HG03039 (cell line): ENCODE data around the gene HSPA4.
"Not testable (repeated sequence)": the region's sequence is repeated elsewhere in the genome, so short reads cannot be mapped to it uniquely, and the experiment has no call there.

Experiments used
- ATAC-seq: cut with Tn5 transposase; IDR thresholded peaks from one replicate; pipeline ENCODE4 v1.9.1; 2021; ENCODE audit warnings: mild to moderate bottlenecking, moderate library complexity; ENCODE audit not compliant: unreplicated experiment

HSPA4 gene

DNA sequence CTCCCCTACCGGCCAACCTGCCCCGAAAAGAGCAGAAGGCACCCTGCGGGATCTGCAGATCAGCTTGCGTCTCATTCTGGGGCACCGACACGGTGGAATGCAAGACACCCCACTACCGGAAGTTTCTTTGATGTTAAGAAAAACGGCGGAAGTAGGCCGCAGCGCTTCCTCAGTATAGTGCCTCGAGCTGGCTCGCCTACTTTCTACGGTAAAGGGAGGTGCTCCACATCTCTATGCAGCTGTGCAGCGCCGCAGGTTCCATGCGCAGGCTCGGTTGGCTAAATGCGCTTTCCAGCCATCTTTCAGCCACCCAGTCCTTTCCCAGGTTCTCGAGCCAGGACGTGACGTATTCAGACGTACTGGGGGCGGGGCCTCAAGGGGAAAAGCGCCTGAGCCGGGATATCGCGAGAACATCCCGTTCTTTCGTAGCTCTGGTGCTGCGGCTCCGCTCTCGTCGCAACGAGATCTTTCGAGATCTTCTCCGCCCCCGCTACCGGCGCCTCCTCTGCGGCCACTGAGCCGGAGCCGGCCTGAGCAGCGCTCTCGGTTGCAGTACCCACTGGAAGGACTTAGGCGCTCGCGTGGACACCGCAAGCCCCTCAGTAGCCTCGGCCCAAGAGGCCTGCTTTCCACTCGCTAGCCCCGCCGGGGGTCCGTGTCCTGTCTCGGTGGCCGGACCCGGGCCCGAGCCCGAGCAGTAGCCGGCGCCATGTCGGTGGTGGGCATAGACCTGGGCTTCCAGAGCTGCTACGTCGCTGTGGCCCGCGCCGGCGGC, at the start of gene HSPA4:
TSS of gene HSPA4 (plus strand) at position 472 of the 775 bp plus-strand sequence. CDS start at position 710, 238 bp downstream.
- ATAC-seq, result peak; percentile 81

DNA sequence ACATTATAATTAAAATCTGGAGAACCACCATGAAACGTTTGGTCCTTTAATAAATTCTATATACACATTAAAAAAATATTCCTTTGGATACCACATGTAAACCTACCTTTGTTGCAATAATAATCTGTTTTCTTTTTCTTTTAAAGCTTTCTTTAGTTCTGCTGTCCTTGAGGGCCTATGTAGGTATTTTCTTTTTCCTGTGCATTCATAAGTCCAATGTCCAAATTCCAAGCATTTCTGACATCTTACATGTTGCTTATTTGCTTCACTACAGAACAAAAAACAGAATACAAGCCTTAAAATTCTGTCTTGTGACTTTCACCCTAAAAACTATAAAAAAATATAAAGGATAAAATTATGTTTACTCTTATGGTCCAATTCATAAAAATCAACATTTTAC, 45.2 kb upstream of the HSPA4 start:
- ATAC-seq, result no peak

DNA sequence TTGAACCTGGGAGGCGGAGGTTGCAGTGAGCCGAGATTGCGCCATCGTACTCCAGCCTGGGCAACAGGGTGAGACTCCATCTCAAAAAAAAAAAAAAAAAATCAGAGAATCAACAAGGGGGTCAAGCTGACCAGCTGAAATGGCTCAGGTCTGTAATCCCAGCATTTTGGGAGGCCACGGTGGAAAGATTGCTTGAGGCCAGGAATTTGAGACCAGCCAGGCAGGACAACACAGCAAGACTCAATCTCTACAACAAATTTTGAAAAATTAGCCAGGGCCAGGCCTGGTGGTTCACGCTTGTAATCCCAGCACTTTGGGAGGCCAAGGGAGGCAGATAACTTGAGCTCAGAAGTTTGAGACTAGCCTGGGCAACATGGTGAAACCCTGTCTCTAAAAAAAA, 43.4 kb upstream of the HSPA4 start:
- not testable (repeated sequence) for ATAC-seq

DNA sequence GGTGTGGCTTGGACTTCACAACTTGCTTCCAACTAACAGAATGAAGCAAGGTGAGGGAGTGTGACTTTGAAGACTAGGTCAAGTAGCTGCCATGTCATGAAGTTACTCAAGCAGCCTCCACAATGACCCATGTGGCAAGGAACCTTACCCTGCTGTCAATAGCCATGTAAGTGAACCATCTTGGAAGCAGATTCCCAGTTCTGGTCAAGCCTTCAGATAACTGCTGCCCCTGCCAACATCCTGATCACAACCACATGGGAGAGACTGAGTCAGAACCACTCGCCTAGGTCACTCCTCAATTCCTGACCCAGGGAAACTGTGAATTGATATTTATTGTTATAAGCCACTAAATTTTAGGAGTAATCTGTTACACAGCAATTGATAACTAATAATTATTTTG, 36.3 kb upstream of the HSPA4 start:
- ATAC-seq, result no peak

DNA sequence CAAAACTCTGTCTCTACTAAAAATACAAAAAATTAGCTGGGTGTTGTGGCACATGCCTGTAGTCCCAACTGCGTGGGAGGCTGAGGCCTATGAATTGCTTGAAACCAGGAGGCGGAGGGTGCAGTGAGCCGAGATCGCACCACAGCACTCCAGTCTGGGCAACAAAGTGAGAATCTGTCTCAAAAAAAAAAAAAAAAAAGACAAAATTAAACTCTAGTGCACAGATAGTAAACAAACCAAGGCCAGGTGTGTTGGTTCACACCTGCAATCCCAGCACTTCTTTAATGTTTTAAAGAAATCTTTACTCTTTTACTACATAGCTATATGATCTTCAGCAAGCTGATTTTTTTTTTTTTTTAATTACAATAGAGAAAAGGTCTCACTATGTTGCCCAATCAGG, 33.8 kb upstream of the HSPA4 start:
- no peak for ATAC-seq

DNA sequence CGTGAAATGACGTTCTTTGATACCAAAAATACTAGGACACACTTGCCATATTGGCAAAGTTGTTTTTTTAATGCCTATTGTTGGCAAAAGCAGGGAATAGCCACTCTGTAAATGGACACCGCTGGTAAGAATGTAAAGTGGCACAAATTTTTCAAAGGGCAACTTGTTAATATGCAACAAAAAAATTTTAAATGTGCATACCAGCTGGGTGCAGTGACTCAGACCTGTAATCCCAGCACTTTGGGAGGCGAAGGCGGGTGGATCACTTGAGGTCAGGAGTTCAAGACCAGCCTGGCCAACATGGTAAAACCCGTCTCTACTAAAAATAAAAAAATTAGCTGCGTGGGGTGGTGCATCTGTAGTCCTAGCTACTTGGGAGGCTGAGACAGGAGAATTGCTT, 32.3 kb upstream of the HSPA4 start:
- ATAC-seq, result not testable (repeated sequence)

DNA sequence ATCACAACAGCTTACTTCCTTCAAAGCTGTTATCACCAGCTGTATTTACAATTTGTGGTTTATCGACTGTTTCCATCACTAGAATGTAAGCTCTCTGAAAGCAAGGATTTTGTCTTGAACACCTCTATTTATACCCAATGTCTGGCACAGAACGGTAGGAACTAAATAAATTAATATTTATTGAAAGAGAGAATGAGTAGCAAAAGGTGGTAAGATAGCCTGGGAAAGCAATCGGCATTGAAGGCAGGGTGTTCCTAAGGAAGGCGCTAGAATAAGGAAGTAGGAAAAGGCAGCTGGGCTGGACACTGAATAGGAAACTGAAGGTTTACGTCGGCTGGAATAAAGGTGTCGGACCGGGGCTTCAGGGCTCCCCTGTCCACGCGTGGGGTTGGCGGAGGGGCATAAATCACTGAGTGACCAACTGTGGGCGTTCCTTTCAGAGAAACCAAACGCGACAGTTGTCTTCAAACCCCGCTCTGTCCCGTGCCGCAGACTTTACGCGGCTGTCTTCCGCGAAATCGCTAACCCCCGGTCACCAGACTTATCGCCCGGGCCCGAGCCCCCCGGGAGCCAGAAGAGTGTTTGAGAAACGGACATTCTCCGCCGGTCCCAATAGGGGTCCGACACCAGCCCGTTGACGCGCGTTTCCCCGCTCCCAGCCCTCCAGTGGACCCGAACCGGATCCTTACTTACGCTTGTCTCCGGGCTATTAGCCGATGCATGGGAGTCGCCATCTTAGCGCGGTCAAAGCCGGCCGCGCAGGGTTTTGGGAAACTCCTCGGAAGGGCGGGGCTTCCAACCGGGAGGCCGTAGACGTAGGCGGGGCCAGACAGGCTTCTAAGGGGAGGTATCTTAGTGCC, 25.8 kb upstream of the HSPA4 start, which contains the start of gene ZCCHC10:
TSS of gene ZCCHC10 (minus strand) at position 746 of the 860 bp plus-strand sequence. CDS start at position 734, 12 bp downstream.
- peak; percentile 77 for ATAC-seq

DNA sequence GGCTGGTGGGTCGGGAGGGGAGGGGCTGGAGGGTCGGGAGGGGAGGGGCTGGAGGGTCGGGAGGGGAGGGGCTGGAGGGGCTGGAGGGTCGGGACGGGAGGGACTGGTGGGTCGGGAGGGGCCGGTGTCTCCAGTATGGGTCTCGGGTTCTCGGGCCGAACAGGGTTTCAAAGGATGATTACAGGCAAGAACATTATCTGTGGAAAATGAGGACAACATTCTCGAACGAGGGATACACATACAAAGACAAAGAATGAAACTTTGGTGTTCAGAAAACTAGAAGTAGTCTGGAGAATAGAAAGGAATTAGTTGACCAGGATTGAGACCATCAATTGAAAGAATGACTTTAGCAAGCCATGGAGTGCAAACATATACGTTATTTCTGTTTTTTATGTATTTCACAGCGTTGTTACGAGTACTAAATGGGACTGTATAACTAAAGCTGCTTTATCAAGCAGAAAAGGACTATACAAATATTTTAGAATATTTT, 25.1 kb upstream of the HSPA4 start:
- no peak for ATAC-seq

DNA sequence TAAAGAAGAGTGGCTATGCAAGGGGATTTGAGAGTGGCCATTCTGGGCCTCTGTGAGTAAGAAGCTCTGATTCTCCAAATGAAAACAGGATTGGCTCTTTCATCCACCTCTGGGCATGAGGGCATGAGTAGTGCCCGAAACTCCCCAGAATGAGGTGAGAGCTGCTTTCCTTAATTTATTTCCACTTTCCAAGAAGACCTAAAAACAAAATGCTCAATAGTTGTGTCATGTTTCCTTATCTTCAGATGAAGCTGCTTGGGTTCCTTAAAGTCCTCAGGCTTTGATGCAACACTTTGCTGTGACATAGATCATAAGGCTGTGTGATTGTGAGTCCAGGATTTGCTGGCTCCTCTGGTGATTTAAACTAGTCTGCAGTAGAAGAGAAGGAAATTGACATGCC, 22.4 kb upstream of the HSPA4 start:
- no peak for ATAC-seq

DNA sequence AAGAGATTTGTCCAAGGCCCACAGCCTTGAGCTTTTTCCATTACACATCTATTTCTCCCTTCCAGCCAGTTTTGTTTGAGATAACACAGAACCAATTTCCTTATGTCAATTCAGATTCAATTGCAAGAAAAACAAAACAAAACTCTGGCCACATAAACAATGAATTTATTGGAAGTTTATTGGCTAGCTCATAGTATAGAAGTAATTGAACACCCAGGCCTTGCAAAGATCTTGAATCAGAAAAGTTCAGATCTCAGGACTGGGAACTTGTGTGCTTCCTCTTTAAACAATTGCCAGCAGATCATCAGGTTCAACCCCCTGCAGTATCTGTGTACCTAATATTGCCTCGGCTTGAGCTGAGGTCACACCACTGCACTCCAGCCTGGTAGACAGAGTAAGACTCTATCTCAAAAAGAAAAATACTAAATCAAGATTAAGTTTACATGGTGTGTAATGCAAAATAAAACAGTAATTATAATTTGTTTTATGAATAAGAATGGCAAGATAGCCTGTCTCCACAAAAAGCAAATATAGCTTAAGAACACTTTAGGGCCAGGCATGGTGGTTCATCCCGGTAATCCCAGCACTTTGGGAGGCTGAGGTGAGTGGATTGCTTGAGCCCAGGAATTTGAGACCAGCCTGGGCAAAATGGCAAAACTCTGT, 21.3 kb upstream of the HSPA4 start:
- no peak for ATAC-seq

DNA sequence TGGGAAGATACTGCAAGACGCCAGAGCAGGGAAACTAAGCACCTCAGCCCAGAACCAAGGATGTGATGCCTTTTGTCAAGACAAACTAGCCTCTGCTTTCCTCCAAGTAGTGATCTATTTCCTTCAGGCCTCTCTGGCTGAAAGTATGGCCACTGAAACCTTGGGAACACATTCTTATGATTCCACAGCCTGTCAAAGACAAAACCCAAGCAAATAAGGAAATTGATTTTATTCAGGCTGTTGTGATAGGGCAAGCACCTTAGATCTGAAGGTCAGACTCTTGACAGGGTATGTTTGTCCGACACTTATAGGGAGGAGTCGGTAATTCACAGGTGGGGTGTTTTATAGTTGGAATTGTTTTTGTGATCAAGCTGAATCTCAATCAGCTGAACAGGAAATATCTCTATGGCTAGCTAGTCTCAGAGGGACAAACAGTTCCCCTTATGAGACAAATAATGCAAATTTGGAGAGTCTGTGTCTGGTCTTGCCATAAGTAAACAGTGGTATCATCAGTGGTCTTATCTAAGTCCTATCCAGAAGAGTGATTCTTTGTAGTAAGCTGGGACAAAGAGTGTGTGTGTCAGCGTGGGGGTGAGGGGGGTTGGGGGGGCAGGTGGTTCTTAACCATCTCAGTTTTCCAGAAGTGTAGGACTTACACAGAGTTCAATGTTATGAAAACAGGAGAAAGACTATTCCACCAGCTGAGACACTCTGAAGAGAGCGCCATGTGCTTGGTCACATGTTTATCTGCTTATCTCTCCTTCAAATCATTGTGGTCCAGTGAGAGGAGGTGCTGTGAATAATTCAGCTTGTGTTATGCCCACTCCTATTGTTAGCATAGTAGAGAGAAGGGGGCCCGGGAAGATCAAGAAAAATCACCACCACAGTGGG, 18.7 kb upstream of the HSPA4 start:
- no peak for ATAC-seq

DNA sequence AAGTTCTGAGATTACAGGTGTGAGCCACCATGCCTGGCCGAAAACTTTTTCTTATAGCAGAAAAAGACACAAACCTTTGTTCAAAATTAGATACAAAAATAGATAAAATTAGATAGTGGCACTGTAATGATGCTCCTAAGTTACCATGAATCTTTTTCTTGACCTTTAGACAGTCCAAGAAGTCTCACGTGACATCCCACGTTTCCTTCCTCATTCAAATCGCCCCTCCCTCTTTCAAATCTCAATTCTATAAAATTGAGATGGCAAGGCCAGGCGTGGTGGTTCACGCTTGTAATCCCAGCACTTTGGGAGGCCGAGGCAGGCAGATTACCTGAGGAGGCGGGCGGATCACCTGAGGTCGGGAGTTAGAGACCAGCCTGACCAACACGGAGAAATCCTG, 17.7 kb upstream of the HSPA4 start:
- ATAC-seq, result no peak

DNA sequence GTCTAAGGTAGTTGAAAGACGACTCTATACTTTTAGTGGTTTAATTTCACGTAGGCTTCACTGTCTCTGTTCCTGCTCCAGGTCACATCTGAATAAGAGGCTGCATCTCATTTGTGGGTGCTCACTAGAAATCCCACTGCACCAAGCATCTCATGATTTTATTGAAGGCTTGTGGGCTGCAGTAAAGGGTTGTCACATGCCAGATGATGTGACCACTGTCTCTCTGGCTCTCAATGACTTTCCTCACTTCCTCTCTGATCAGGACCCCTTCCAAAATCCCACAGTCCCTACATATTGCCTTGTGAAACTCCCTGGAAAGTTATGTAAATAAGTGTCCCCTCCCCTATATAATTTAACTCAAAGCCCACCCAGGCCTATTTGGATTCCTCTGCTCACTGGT, 16.6 kb upstream of the HSPA4 start:
- no peak for ATAC-seq

DNA sequence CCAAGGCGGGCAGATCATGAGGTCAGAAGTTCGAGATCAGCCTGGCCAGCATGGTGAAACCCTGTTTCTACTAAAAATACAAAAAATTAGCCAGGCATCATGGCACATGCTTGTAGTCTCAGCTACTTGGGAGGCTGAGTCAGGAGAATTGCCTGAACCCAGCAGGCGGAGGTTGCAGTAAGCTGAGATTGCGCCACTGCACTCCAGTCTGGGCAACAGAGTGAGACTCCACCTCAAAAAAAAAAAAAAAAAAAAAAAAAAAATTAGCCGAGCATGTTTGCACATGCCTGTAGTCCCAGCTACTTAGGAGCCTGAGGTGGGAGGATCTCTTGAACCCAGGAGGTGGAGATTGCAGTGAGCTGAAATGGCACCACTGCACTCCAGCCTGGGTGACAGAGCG, 15.1 kb upstream of the HSPA4 start:
- not testable (repeated sequence) for ATAC-seq

DNA sequence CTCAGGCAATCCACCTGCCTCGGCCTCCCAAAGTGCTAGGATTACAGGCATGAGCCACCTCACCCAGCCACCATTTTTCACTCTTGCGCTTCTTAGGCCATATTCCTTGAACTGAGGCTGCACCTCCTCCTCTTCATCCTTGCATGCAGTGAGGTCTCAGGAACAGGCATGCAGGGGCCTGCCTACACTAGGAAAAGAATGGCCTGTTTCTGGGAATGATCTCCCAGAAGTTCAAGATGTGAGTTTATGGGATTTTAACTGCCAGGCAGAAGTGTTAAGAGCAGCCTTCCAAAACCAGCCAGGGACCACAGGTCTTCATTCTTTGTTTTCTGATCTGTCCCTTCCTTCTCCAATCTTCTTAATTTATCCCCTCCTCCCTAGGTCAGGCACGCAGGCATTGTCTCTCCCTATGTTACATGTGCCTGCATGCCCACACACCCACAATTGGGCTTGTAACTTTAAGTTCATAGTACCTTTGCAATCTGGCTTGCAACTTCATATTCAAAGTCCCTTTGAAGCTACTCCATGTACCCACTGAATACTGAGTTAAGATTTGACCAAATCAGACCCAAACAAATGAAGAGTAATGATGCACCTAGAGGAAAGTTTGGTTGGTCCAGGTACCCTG, 10.5 kb upstream of the HSPA4 start:
- no peak for ATAC-seq

DNA sequence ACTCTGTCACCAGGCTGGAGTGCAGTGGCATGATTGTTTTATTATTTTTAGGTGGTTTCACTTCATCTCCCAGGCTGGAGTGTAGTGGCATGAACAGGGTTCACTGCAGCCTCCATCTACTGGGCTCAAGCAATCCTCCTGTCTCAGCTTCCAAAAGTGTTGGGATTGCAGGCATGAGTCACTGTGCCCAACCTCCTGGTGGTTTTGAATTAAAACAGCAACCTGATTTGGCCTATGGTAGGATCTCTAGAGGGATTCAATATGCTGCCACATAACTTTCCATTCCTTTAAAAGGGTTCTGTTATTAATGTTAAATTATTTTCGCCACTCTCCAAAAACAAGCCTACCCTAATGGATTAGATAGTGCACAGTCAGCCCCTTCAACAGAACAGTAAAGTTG, 9.9 kb upstream of the HSPA4 start:
- no peak for ATAC-seq

DNA sequence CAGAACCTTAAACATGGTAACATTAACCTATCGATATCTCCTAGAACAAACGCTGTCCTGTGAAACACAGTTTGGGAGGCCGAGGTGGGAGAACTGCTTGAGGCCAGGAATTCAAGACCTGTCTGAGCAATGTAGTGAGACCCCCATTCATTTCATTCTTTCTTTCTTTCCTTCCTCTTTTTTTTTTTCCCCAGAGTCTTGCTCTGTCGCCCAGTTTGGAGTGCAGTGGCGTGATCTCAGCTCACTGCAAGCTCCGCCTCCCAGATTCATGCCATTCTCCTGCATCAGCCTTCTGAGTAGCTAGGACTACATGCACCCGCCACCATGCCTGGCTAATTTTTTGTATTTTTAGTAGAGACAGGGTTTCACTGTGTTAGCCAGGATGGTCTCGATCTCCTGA, 5.3 kb upstream of the HSPA4 start:
- not testable (repeated sequence) for ATAC-seq

DNA sequence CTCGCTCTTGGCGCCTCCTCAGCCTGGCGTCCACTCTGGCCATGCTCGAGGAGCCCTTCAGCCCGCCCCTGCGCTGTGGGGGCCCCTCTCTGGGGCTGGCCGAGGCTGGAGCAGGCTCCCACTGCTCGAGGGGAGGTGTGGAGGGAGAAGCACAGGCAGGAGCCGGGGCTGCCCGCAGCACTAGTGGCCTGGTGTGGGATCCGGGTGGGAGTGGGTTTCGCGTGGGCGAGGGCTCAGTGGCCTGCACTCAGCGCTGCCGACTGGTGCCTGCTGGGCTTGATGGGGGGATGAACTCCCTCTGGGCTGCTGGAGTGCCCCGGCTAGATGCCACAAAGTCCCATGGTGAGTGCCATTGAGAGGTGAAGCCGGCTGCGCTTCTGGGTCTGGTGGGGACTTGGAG, 4.4 kb upstream of the HSPA4 start:
- no peak for ATAC-seq

DNA sequence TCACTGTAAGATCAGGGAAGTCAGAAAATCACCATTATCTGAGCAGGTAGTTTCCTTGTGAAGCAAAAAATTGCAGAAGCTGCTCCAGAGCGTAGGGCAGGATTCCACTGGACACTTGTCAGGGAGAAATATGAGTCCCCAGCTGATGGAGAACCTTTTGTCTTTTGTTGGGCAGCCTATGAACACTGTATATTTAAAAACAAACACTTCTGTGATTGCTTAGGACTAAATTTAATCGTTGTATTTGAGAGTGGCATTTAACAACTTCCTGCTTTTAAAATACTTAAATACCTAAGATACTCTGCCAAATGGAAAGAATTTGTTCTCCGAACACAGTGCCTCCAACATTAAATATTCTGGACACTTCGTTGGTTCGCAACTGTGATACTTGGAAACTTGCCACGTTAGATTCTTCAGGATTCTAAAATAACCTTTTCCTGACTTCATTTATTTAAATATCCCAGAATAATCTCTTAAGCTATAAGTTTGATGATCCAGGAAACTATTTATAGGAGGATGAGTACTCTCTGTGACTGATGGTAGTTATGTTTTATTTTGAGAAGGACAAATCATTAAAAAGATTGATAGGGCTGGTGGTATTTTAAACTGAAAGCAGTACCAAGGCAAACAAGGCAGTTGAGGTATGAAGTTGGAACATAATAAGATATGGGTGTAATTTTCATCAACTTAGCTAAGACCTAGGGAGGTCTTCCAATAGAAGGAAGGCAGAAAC, 2.7 kb upstream of the HSPA4 start:
- ATAC-seq, result no peak
